ENCODE data around the gene CPSF3.

CPSF3 gene

DNA sequence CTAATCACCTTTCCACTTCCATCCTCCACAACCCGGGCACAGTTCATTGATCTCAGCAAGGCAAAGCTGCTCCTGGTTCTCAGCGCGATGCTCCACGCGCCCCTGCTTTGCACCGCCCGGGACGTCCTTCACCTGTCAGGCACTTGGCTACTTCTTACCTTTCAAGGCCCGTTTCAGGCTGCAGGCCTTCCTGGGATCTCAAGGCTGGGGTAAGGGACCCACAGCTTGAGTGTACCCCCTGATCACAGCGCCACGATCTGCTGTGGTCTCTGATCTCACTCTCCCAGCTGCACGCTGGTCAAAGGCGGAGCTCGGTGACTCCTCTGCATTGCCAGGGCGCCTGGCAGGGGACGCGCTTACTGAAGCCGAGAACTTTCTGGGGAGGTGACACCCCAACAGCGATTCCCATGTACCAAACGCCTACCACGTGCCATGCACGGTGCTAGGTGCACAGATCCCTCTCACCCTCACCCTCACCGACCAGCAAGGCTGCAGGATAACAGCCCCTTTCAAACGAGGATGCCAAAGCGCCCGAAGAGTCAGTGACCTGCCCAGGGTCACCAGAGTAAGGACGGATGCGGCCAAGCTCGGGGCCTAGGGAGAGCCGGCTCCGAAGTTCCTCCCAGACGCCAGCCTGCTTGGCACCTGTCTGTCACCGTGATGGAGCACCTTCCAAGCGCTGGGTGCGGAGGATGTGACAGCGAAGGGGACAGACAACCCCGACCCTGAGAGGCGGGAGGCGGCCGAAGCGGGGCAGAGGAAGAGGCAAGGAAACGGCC lies 944 bp upstream of the CPSF3 start:
- TF ChIP-seq, protein P1, sequence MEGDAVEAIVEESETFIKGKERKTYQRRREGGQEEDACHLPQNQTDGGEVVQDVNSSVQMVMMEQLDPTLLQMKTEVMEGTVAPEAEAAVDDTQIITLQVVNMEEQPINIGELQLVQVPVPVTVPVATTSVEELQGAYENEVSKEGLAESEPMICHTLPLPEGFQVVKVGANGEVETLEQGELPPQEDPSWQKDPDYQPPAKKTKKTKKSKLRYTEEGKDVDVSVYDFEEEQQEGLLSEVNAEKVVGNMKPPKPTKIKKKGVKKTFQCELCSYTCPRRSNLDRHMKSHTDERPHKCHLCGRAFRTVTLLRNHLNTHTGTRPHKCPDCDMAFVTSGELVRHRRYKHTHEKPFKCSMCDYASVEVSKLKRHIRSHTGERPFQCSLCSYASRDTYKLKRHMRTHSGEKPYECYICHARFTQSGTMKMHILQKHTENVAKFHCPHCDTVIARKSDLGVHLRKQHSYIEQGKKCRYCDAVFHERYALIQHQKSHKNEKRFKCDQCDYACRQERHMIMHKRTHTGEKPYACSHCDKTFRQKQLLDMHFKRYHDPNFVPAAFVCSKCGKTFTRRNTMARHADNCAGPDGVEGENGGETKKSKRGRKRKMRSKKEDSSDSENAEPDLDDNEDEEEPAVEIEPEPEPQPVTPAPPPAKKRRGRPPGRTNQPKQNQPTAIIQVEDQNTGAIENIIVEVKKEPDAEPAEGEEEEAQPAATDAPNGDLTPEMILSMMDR (IDR thresholded peaks at IDR 0.05; ENCODE audit: low read depth, low read length, missing control alignments), result peak; percentile 19
- peak overlapping the region; percentile 91 for H3K4me3 ChIP-seq (ENCODE audit: low read depth, low read length)
- DNase-seq (ENCODE audit: low read depth), result no peak

GRCh38 chr2:9423922-9424272 lies 443 bp downstream of the CPSF3 start:
- H3K4me3 ChIP-seq (ENCODE audit: low read depth, low read length), result peak overlapping the region; percentile 91
- DNase-seq (ENCODE audit: low read depth), result no peak
- TF ChIP-seq, protein P1 (IDR thresholded peaks at IDR 0.05; ENCODE audit: low read depth, low read length, missing control alignments), result no peak

DNA sequence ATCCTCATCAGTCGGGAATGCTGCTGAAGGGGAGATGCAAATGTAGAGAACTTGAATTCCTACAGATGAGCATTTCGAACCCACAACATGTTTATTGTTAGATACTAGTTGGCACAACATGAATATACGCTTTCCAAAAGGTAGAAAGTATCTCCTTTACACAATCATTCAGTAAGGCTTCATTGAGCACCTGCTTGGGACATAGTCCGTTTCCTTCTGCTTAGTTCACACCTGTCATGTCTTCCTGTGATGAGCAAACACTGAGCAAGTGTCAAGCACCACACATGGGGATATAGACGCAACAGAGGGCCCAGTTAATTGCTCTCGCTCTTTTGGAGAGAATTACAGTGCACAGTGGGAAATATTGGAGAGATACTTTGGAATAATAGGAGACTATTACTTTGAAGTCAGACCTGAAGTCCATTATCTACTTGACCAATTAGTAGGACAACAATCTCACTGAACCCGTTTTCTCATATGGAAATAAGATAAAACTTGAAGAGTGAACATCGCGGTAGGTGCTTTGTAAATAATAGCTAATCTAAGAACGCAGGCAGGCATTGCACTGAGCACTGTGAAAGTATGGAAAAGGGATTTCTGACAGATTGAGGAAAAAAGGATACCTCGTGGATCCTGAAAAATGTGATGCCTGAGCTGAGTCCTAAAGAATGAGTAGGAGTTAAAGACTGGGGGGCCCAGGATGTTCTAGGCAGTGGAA lies 1.2 kb downstream of the CPSF3 start:
- DNase-seq (ENCODE audit: low read depth), result no peak
- peak overlapping the region; percentile 91 for H3K4me3 ChIP-seq (ENCODE audit: low read depth, low read length)
- TF ChIP-seq, protein P1 (IDR thresholded peaks at IDR 0.05; ENCODE audit: low read depth, low read length, missing control alignments), result no peak

- H3K4me3 ChIP-seq (ENCODE audit: low read depth, low read length), result no peak overlapping the region
- TF ChIP-seq, protein P1 (IDR thresholded peaks at IDR 0.05; ENCODE audit: low read depth, low read length, missing control alignments), result no peak
- DNase-seq (ENCODE audit: low read depth), result no peak
Observed at GRCh38 chr2:9428965-9429577, 5.6 kb downstream of the CPSF3 start.

GRCh38 chr2:9430316-9431293 lies 7.2 kb downstream of the CPSF3 start:
- H3K4me3 ChIP-seq (ENCODE audit: low read depth, low read length), result no peak overlapping the region
- TF ChIP-seq, protein P1 (IDR thresholded peaks at IDR 0.05; ENCODE audit: low read depth, low read length, missing control alignments), result no peak
- DNase-seq (ENCODE audit: low read depth), result no peak

DNA sequence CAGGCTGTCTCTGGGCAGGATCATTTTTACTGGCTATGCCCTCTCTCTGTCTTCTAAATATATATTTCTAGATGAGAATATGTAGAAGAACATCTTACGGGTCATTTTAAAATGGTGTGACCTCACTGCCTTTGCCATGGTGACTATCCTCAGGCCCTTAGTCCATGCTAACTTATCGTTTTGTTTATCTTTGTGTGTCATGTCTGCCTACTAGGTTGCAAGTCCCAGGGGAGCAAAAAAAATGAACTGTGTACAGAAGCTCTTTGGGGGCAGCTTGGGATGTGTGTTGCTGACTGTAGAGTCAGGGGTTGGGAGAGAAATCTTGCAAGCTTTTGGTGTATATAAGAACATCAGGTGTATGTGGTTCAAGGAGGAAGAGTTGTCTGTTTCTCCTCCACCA lies 11.0 kb downstream of the CPSF3 start:
- TF ChIP-seq, protein P1 (IDR thresholded peaks at IDR 0.05; ENCODE audit: low read depth, low read length, missing control alignments), result no peak
- no peak for DNase-seq (ENCODE audit: low read depth)
- no peak overlapping the region for H3K4me3 ChIP-seq (ENCODE audit: low read depth, low read length)
